Endodermal cell (in vitro differentiated cells): ENCODE results near the gene TFPI2. TPM values are rescaled to one million over a fixed set of nuclear protein-coding genes. Genes with fewer than 3 reads are reported as not detected.

Experiments used
- DNase-seq: peaks from one replicate; pipeline ENCODE4 v3.0.0-alpha.2; 2017
- H3K27ac ChIP-seq: 2 replicates; pipeline ENCODE4 v1.5.1; 2013; ENCODE audit warnings: mild to moderate bottlenecking, low read depth, low read length, moderate library complexity
- H3K27me3 ChIP-seq: 2 replicates; pipeline ENCODE4 v1.6.1; 2013; ENCODE audit warnings: mild to moderate bottlenecking, low read length, moderate library complexity; ENCODE audit not compliant: insufficient read depth, control insufficient read depth, poor library complexity, severe bottlenecking
- H3K36me3 ChIP-seq: 2 replicates; pipeline ENCODE4 v1.7.0; 2013; ENCODE audit warnings: mild to moderate bottlenecking, low read length, moderate library complexity; ENCODE audit not compliant: control insufficient read depth, insufficient read depth
- H3K4me1 ChIP-seq: one replicate; pipeline ENCODE4 v1.7.0; 2013; ENCODE audit warnings: low read length; ENCODE audit not compliant: control insufficient read depth, insufficient read depth
- H3K4me3 ChIP-seq: 2 replicates; pipeline ENCODE4 v1.5.1; 2013; ENCODE audit warnings: mild to moderate bottlenecking, low read length, moderate library complexity
- H3K9ac ChIP-seq: 2 replicates; pipeline ENCODE4 v1.6.1; 2013; ENCODE audit warnings: mild to moderate bottlenecking, low read length, moderate library complexity; ENCODE audit not compliant: poor library complexity, severe bottlenecking; ENCODE audit errors: extremely low read depth
- H3K9me3 ChIP-seq: 2 replicates; pipeline ENCODE4 v1.6.1; 2013; ENCODE audit warnings: mild to moderate bottlenecking, low read length, moderate library complexity; ENCODE audit not compliant: control insufficient read depth
- H3K27ac Mint-ChIP-seq: 2 replicates; pipeline ENCODE4 v1.8.0; 2020; ENCODE audit warnings: mixed read lengths
- H3K27me3 Mint-ChIP-seq: 2 replicates; pipeline ENCODE4 v1.8.0; 2021; ENCODE audit warnings: mild to moderate bottlenecking, mixed read lengths; ENCODE audit not compliant: insufficient read depth
- H3K36me3 Mint-ChIP-seq: 2 replicates; pipeline ENCODE4 v1.8.0; 2020; ENCODE audit warnings: low read depth, mixed read lengths
- H3K4me1 Mint-ChIP-seq: 2 replicates; pipeline ENCODE4 v1.8.0; 2020; ENCODE audit warnings: mixed read lengths
- H3K4me3 Mint-ChIP-seq: 2 replicates; pipeline ENCODE4 v1.8.0; 2020; ENCODE audit warnings: mild to moderate bottlenecking, moderate library complexity, mixed read lengths
- H3K9me3 Mint-ChIP-seq: 2 replicates; pipeline ENCODE4 v1.8.0; 2020; ENCODE audit warnings: mild to moderate bottlenecking, mixed read lengths
- CTCF ChIP-seq: fragments of 200-600 bp; sonication (generic); conservative IDR thresholded peaks from 2 replicates; pipeline ENCODE4 v1.5.0; 2021; ENCODE audit warnings: antibody characterized with exemption, mild to moderate bottlenecking
- WGBS, 2 experiments: methylation state at CpG; one replicate each; pipeline versions ENCODE4 v1.1.5 to v1.1.7; 2013; ENCODE audit warnings: missing lambda C conversion rate in 2 of 2, mixed read lengths in 1 of 2; ENCODE audit not compliant: insufficient coverage in 1 of 2, insufficient read length in 1 of 2; 5-methylcytosine and 5-hydroxymethylcytosine counted together
- total RNA-seq, 2 donors: library from RNA; stranded (reverse); fragmentation: NEBNext Ultra II Directional in 1 of 2; extraction: Animal tissue kit (Norgen Biotek cat#: 25700) in 1 of 2; gene quantifications; 2 replicates in 1 of 2; 3 replicates in 1 of 2; pipeline ENCODE4 v1.2.1, GENCODE V29; 2021

The TFPI2 gene
- total RNA-seq, 2 donors from 2014 or later, result 2.3 to 3.1 TPM

DNA sequence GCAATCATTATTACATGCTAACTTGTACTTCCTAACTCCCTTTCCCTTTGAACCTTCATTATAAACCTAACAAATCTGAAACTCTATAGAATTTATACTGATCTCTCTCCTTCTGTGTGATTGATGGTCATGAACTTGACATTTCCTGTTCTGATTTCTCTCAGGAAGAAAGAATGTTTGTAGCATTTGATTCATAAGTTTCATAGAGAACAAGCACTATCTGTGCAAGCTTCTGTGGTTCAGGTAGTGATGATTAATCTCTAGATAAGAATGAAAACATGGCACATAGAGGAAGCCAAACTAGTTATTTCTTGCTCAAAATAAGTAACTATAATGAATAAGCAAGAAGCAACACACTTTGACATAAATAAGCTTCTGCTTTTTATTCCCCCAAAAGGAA lies 34.2 kb downstream of the TFPI2 start:
- Histone ChIP-seq H3K9ac (no peak overlapping the region), H3K4me1 (no peaks in the 10 kb centered on the region)
- no peaks in the 10 kb centered on the region for H3K36me3 Mint-ChIP-seq

DNA sequence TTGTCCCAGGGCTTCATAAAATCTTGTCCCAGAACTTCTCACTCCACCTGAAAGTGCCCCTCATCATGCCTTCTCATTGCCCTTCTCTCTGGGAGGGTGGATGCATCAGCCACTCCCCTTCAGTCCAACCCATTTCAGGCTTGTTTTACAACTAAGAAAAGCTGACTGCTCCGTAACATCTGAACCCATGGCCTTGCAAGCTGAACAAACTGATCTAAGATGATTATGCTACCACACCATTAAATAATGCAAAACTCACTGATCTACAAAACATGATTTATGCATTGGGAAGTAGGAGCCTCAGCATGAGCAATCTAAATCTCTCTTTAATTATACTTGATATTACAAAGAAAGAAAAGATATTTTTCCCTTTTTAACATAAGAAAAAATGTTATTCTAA lies 34.8 kb downstream of the TFPI2 start:
- Histone ChIP-seq H3K4me1 (no peaks in the 10 kb centered on the region), H3K4me3 (no peak overlapping the region), H3K27ac (no peak overlapping the region), H3K36me3 (no peaks in the 10 kb centered on the region), H3K27me3 (no peaks in the 10 kb centered on the region), H3K9me3 (no peaks in the 10 kb centered on the region), H3K9ac (no peak overlapping the region)
- peaks cover 3% of the 10 kb centered on the region for H3K27me3 Mint-ChIP-seq
- no peaks in the 10 kb centered on the region for H3K9me3 Mint-ChIP-seq
- no peaks in the 10 kb centered on the region for H3K36me3 Mint-ChIP-seq
- H3K27ac Mint-ChIP-seq, result no peak overlapping the region
- WGBS, 2 experiments, result 94% methylated on average over 1 of the region's 1 CpG; no CpG with 5 or more reads in 1 of the 2 experiments
- no peaks in the 10 kb centered on the region for H3K4me1 Mint-ChIP-seq
- no peak for DNase-seq
- no peak overlapping the region for H3K4me3 Mint-ChIP-seq
- TF ChIP-seq CTCF, result no peak

More for the DNA sequence above, 34.2 kb downstream of the TFPI2 start:
- H3K4me1 Mint-ChIP-seq, result no peaks in the 10 kb centered on the region
- DNase-seq, result no peak
- no peak overlapping the region for H3K27ac Mint-ChIP-seq
- no peak for TF ChIP-seq CTCF
- H3K27me3 Mint-ChIP-seq, result peaks cover 3% of the 10 kb centered on the region
- Histone ChIP-seq H3K36me3 (no peaks in the 10 kb centered on the region), H3K9me3 (no peaks in the 10 kb centered on the region), H3K27ac (no peak overlapping the region), H3K4me3 (no peak overlapping the region), H3K27me3 (no peaks in the 10 kb centered on the region)
- H3K9me3 Mint-ChIP-seq, result no peaks in the 10 kb centered on the region
- no peak overlapping the region for H3K4me3 Mint-ChIP-seq

DNA sequence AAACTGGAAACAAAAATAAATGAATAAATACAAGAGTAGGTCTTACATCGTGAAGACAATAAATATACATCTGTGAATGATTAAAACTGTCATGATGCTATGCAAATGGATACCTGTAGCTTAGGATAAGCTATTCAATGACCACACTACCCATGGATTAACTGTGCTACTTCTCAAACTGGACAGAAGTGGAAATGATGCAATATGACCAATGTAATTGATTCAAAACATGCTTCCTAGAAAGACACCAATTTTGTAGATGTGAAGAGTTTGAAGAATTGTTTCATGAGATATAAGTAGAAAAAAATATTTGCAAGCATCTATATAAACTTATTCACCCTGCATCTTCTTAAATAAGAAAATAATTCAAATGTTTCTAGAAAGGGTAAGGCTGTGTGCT lies 36.1 kb downstream of the TFPI2 start:
- no peak overlapping the region for H3K9ac ChIP-seq
- Mint-ChIP-seq H3K27ac (no peak overlapping the region), H3K4me3 (no peak overlapping the region)

More for the DNA sequence above, 36.1 kb downstream of the TFPI2 start:
- Mint-ChIP-seq H3K9me3 (no peaks in the 10 kb centered on the region), H3K4me1 (no peaks in the 10 kb centered on the region), H3K27me3 (peaks cover 3% of the 10 kb centered on the region), H3K36me3 (no peaks in the 10 kb centered on the region)
- H3K36me3 ChIP-seq, result no peaks in the 10 kb centered on the region
- H3K27me3 ChIP-seq, result no peaks in the 10 kb centered on the region
- no peaks in the 10 kb centered on the region for H3K9me3 ChIP-seq
- H3K4me1 ChIP-seq, result no peaks in the 10 kb centered on the region
- 86% methylated on average over 1 of the region's 1 CpG; no CpG with 5 or more reads in 1 of the 2 experiments for WGBS, 2 experiments
- no peak for TF ChIP-seq CTCF
- H3K27ac ChIP-seq, result no peak overlapping the region
- DNase-seq, result no peak
- H3K4me3 ChIP-seq, result no peak overlapping the region
